AG04449 (cell line): ENCODE data around the gene FIBCD1.

Experiments
- CTCF ChIA-PET: fragments of 350-600 bp; formaldehyde crosslinking; extraction: SDS; loops from one replicate; lab custom pipeline; 2021; ENCODE audit warnings: antibody characterized with exemption; lab: Yijun Ruan, JAX
- POLR2A ChIA-PET: fragments of 400-600, 350-600 bp; formaldehyde crosslinking; extraction: SDS; loops from one replicate; lab custom pipeline; 2020; ENCODE audit warnings: antibody characterized with exemption, inconsistent platforms; lab: Yijun Ruan, JAX
- DNase-seq: peaks from one replicate; pipeline ENCODE4 v3.0.0-alpha.2; 2010; ENCODE audit warnings: low read depth, low spot score
- H3K4me3 ChIP-seq: 2 replicates; pipeline ENCODE4 v1.5.1; 2011; ENCODE audit warnings: low read depth, mild to moderate bottlenecking, control low read depth, low read length
- TF ChIP-seq, protein P1 (sequence below): IDR thresholded peaks from one replicate; pipeline ENCODE4 v1.5.1; 2011; ENCODE audit warnings: mild to moderate bottlenecking, moderate library complexity, low read length, control low read depth, inconsistent platforms; ENCODE audit not compliant: insufficient read depth; ENCODE audit errors: missing control alignments

Gene FIBCD1

DNA sequence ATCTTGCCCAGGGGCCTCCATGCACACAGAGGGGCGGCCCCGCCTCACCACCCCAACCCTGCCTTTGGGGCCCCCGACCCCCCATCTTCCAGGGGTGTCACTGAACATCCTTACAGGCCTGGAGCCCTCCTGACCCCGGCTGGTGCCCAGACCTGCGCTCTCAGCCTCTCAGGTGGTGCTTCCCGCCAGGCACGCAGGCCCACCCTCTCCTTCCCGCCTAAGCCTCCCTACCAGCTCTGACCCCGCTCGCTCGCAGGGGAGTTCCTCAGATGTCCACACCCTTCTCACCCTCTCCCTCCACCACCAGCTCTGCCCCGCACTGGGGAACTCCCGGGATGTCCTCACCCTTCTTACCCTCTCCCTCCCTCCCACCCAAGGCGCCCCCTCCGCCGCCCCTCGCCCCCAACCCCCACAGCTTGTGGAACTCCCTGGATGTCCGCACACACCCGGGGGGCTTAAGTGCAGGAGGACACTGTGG is 30.1 kb downstream of the FIBCD1 start:
- no peak for DNase-seq
- CTCF ChIA-PET, result no interaction called here
- POLR2A ChIA-PET, result no interaction called here

DNA sequence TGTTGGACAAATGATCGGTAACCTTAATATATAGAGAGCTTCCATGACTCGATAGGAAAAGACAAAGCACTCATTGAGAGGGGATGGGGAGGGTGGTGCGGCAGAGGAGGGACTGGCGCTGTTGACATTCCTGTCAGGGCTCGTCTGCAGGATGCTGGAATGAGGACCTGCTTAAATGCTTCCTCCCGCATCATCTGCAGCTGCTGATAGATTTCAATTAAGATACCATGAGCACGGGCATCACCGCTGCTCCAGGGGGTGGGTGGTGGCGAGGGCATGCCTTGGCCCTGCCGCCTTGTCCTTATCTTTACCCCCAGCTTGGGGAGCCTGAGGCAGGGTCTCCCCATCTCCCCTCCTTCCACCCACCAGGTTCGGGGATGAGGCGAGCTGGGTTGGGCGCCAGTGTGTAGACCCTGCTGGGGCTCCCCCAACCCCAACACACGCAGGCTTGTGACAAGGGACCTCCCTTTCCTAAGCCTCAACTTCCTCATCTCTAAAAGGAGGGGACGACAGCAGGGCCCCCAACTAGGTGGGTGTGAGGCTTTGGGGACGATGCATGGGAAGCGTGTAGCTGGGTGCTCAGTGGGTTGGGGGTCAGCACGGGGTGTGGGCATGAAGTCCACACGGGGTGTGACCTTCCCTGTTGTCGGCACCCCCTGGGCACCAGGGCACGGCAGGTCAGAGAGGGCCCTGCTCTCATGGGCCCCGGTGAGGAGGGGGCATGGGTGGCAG is 30.7 kb downstream of the FIBCD1 start:
- H3K4me3 ChIP-seq, result no peak overlapping the region
- POLR2A ChIA-PET, result no interaction called here
- CTCF ChIA-PET, result interaction anchor here (0.7 to 1.1 kb wide), 3 partner anchors 87 to 207 kb away, joined by 3 read pairs; no protein-coding TSS in a partner anchor
- DNase-seq, result no peak
- TF ChIP-seq, protein P1, sequence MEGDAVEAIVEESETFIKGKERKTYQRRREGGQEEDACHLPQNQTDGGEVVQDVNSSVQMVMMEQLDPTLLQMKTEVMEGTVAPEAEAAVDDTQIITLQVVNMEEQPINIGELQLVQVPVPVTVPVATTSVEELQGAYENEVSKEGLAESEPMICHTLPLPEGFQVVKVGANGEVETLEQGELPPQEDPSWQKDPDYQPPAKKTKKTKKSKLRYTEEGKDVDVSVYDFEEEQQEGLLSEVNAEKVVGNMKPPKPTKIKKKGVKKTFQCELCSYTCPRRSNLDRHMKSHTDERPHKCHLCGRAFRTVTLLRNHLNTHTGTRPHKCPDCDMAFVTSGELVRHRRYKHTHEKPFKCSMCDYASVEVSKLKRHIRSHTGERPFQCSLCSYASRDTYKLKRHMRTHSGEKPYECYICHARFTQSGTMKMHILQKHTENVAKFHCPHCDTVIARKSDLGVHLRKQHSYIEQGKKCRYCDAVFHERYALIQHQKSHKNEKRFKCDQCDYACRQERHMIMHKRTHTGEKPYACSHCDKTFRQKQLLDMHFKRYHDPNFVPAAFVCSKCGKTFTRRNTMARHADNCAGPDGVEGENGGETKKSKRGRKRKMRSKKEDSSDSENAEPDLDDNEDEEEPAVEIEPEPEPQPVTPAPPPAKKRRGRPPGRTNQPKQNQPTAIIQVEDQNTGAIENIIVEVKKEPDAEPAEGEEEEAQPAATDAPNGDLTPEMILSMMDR, result no peak

More for the DNA sequence above, 30.1 kb downstream of the FIBCD1 start:
- no peak overlapping the region for H3K4me3 ChIP-seq
- TF ChIP-seq, protein P1, result no peak

DNA sequence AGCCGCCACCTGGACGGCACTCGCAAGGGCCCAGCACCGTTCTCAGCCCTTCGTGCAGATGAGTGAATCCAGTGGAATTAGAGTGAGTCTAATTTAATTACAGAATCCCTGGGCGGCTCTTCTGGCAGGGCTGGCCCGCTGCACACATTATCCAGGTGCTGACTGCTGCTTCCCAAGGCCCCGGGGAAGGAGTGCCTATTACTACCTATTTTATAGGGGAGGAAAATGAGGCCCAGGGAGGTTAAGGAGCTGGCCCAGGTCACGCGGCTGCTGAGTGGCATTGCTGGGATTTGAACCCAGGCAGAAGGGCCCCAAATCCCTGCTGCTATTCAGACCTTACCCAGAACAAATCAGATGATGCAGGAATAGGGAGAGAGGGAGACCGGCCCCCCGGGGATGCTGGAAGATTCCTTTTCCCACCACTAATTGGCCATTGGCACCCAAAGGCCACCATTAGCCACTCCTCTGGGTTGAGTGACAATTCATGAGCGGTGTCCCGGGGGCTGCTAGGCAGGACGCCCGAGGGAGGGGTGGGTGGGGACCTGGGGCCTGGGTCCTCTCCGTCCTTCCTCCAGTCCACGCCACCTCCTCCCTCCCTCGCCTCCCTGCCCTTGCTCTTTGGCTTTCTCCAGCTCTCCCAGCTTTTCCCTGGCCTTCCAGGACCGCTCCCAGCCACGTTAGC is 32.2 kb downstream of the FIBCD1 start:
- POLR2A ChIA-PET, result no interaction called here
- DNase-seq, result no peak
- CTCF ChIA-PET, result no interaction called here
- TF ChIP-seq, protein P1, result no peak
- H3K4me3 ChIP-seq, result no peak overlapping the region

DNA sequence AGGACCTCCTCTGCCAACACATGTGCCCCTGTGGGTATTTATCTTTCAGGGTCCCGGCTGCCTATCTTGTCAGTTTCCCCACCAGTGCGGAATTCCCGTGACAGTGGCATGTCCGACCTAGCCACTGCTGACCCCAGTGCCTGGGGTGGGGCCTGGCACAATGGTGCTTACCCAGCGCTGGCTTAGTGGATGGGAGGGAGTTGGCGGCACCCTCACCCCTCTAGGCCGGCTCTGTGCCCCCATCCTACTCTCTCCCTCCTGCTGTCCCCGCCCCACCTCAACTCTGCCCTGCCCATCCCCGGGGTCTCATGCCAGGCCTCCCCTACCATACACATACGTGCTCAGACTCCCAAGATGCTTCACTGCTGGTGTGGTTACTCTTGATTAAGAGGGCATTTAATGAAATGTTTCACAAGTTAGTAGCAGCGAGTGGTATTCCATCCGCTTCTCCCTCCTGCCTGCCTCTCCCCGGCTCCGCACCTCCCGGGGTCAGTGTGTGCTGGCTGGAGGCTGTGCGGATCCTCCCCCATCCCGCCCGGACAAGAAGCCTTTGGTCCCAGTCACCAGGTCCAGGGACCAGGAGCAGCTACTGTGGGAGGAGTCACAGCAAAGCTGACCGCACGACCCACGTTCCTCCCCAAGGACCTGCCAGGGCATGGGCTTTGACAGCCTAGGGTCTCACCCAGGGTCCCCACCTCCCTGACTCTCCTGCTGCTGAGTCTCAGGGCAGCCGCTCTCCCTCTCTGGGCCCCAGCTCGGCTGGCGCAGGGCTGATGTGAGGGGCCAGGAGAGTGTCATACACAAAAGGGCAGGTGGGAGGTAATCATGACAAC is 32.9 kb downstream of the FIBCD1 start:
- no peak overlapping the region for H3K4me3 ChIP-seq
- DNase-seq, result no peak
- TF ChIP-seq, protein P1, result no peak
- ChIA-PET POLR2A (no interaction called here), CTCF (interaction anchor here (2.7 kb wide), 1 partner anchor 92 kb away, joined by 11 read pairs; no protein-coding TSS in a partner anchor)

DNA sequence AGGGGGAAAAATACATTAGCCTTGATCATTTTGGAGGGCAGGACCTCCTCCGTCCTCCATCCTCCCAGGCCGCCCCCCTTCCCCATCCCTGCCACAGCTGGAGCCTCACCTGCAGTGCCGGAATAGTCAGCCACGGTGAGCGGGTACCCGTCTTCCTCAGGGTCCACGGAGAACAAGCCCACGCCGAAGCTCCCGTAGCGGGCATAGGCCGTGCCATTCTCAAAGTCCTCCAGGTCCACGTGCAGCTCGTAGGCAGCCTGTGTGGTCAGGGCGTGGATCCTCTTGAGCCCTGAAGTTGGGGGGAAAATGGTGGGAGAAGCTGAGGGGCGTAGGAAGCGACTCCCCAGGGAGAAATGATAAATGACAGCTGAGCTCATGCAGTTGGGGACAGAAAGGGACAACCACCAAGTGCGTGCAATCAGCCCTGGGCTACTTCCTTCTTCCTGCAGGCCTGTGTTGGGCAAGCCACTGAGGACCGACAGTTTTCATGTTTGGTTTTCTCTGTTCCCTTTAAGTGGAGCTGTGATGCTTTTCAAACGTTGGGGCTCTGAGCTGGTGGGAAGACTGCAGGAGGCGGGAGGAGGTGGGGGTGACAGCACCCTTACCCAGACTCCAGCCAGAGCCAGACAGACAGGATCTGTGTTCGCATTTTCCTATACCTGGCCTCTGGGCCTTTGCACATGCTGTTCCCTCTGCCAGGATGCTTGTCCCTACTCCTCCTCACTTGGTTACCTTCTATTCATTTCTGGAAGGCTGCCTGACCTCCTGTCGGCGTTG is 33.7 kb downstream of the FIBCD1 start:
- DNase-seq, result no peak
- CTCF ChIA-PET, result interaction anchor here (1.0 to 2.7 kb wide), 2 partner anchors 93 to 151 kb away, joined by 3 to 11 read pairs; no protein-coding TSS in a partner anchor

More for the DNA sequence above, 33.7 kb downstream of the FIBCD1 start:
- H3K4me3 ChIP-seq, result no peak overlapping the region
- TF ChIP-seq, protein P1, result no peak
- POLR2A ChIA-PET, result no interaction called here
